Stimulated activated CD8-positive, alpha-beta memory T cell treated with anti-CD3 and anti-CD28 coated beads, Interleukin-7, amount 100 ng/mL, for 48 hours (primary cell): Measurements from ENCODE around the gene HSD17B11.
"Not testable (repeated sequence)": the region's sequence is repeated elsewhere in the genome, so short reads cannot be mapped to it uniquely, and the experiment has no call there.

Source experiments
- DNase-seq, 2 donors: peaks; one replicate each; pipeline ENCODE4 v3.0.0-alpha.2; 2020; ENCODE audit warnings: low read depth in 1 of 2; ENCODE audit errors: extremely low read depth in 1 of 2

The HSD17B11 gene

GRCh38 chr4:87360338-87360935, 30.6 kb downstream of the HSD17B11 start:
- no peak for DNase-seq

- no peak for DNase-seq
Observed at GRCh38 chr4:87359258-87359657, 31.7 kb downstream of the HSD17B11 start.

GRCh38 chr4:87356832-87357526, 34.0 kb downstream of the HSD17B11 start:
- DNase-seq: no peak

- no peak for DNase-seq
Observed at GRCh38 chr4:87354168-87355102, 36.6 kb downstream of the HSD17B11 start.

GRCh38 chr4:87353592-87353991, 37.4 kb downstream of the HSD17B11 start:
- peak in 1 of 2 donors; percentile 3 for DNase-seq

- no peak for DNase-seq
Observed at GRCh38 chr4:87345139-87345538, 45.8 kb downstream of the HSD17B11 start.

GRCh38 chr4:87342872-87343271, 48.1 kb downstream of the HSD17B11 start:
- DNase-seq: no peak

GRCh38 chr4:87341954-87342635, 48.9 kb downstream of the HSD17B11 start:
- not testable (repeated sequence) for DNase-seq

GRCh38 chr4:87339440-87339839, 51.5 kb downstream of the HSD17B11 start:
- DNase-seq: no peak

GRCh38 chr4:87337361-87337760, 53.6 kb downstream of the HSD17B11 start:
- no peak for DNase-seq

GRCh38 chr4:87333267-87333666, 57.7 kb downstream of the HSD17B11 start:
- DNase-seq: no peak

GRCh38 chr4:87330761-87331160, 60.2 kb downstream of the HSD17B11 start:
- no peak for DNase-seq

GRCh38 chr4:87327136-87327535, 63.9 kb downstream of the HSD17B11 start:
- no peak for DNase-seq

GRCh38 chr4:87326460-87326859, 64.5 kb downstream of the HSD17B11 start:
- DNase-seq: no peak

- DNase-seq: no peak
Observed at GRCh38 chr4:87322754-87323153, 68.2 kb downstream of the HSD17B11 start, which contains the start of gene HSD17B13. Gene HSD17B13, minus strand, starts transcription at chr4:87322882. Its CDS starts 41 bp downstream, at chr4:87322841.

GRCh38 chr4:87321888-87322287, 69.1 kb downstream of the HSD17B11 start:
- DNase-seq: no peak

GRCh38 chr4:87317527-87317926, 73.5 kb downstream of the HSD17B11 start:
- DNase-seq: no peak

- no peak for DNase-seq
Observed at GRCh38 chr4:87316961-87317360, 74.0 kb downstream of the HSD17B11 start.

GRCh38 chr4:87315000-87315399, 76.0 kb downstream of the HSD17B11 start:
- DNase-seq: not testable (repeated sequence)

- no peak for DNase-seq
Observed at GRCh38 chr4:87313756-87314155, 77.2 kb downstream of the HSD17B11 start.

- no peak for DNase-seq
Observed at GRCh38 chr4:87311684-87312083, 79.3 kb downstream of the HSD17B11 start.
